ENCODE data around the gene C11orf52. TPM values are rescaled to one million over a fixed set of nuclear protein-coding genes. Genes with fewer than 3 reads are reported as not detected.

The C11orf52 gene
- total RNA-seq, 4 donors from 2014 or later = 3.5 to 7.5 (median 4.1) TPM; not detected in 1

GRCh38 chr11:111923351-111923788 is 4.7 kb downstream of the C11orf52 start:
- TF ChIP-seq CTCF (IDR thresholded peaks at IDR 0.05; ENCODE audit: low read depth) = no peak

DNA sequence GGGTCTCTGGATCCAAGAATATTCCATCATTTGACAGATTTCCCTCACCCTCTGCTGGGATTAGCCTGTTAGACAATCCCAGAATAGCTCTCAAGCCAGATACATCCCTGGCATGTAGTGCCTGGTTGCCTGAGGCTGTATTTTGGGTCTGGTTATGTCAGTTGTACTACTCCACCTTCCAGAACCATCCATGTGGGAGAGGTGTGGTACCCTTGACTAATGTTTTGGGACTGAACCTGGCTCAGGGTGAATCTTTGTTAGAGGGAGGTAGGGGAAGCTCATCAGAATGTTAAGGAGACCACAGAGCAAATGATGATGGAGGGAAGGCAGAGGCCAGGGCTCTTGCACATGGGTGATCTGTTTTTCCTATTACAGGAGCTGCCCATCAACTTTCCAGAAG is 5.2 kb downstream of the C11orf52 start:
- TF ChIP-seq CTCF (IDR thresholded peaks at IDR 0.05; ENCODE audit: low read depth) = no peak

- no peak for TF ChIP-seq CTCF (IDR thresholded peaks at IDR 0.05; ENCODE audit: low read depth)
Observed at GRCh38 chr11:111925953-111926352, 7.2 kb downstream of the C11orf52 start.

- TF ChIP-seq CTCF (IDR thresholded peaks at IDR 0.05; ENCODE audit: low read depth) = no peak
Observed at GRCh38 chr11:111926505-111927391, 8.0 kb downstream of the C11orf52 start.

GRCh38 chr11:111930472-111930871 is 11.8 kb downstream of the C11orf52 start:
- TF ChIP-seq CTCF (IDR thresholded peaks at IDR 0.05; ENCODE audit: low read depth) = no peak

DNA sequence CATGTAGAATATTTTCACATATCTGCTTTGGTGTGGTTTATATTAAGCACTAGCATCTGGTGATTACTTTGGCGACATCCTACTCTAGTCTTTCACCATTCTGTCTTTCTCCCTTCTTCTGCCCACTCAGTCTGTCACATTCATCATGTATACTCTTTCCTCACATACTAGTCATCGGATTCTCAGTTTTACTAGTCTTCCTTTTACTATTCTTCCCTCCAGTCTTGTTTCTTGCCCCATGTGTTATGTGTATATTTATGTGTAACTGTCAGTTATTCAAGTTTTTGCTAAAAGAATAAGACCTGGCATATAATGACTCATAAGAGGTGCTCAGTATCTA is 13.9 kb downstream of the C11orf52 start:
- TF ChIP-seq CTCF (IDR thresholded peaks at IDR 0.05; ENCODE audit: low read depth) = no peak

- no peak for TF ChIP-seq CTCF (IDR thresholded peaks at IDR 0.05; ENCODE audit: low read depth)
Observed at GRCh38 chr11:111933872-111934271, 15.2 kb downstream of the C11orf52 start.
